ENCODE results near the gene BCL3. TPM values are rescaled to one million over a fixed set of nuclear protein-coding genes. Genes with fewer than 3 reads are reported as not detected.
A peak's percentile ranks its signal among the peaks of the same experiment; 100 is the strongest.

BCL3 gene
- total RNA-seq, 6 experiments from 2014 or later, result 24.1 to 95.6 (median 31.3) TPM

DNA sequence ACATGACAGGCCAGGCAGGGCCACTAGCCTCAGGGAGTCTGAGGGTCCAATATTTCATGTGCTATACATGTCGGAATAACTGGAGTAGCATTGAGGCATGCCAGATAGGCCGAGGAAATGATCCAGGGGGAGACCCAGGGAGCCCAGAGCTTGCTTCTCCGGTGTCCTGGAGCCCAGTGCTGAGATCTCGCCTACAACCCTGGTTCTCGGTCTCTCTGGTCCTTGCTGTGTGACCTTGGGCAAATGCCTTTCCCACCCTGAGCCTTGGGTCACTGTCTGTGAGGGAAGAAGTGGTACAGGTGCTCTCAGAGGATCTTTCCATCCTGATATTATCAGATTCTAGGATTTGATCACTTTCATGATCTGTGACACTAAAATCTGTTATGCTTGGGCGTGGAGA is 40.5 kb downstream of the BCL3 start:
- 100% methylated on average over 1 of the region's 6 CpGs for WGBS (ENCODE audit: insufficient coverage, low coverage, low lambda C conversion rate, missing lambda C conversion rate)
- ATAC-seq (no peak), DNase-seq (no peak)
- H3K4me3 ChIP-seq, result no peak overlapping the region
- H3K27ac ChIP-seq, result no peak overlapping the region
- intact Hi-C loops (cut with DNase I), result loop anchor here in 1 of 2 donors (10.0 kb wide), 1 partner anchor 56 kb away; the partner anchor contains the start of gene NECTIN2
- TF ChIP-seq, protein P1, sequence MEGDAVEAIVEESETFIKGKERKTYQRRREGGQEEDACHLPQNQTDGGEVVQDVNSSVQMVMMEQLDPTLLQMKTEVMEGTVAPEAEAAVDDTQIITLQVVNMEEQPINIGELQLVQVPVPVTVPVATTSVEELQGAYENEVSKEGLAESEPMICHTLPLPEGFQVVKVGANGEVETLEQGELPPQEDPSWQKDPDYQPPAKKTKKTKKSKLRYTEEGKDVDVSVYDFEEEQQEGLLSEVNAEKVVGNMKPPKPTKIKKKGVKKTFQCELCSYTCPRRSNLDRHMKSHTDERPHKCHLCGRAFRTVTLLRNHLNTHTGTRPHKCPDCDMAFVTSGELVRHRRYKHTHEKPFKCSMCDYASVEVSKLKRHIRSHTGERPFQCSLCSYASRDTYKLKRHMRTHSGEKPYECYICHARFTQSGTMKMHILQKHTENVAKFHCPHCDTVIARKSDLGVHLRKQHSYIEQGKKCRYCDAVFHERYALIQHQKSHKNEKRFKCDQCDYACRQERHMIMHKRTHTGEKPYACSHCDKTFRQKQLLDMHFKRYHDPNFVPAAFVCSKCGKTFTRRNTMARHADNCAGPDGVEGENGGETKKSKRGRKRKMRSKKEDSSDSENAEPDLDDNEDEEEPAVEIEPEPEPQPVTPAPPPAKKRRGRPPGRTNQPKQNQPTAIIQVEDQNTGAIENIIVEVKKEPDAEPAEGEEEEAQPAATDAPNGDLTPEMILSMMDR (IDR thresholded peaks at IDR 0.05), result no peak
- TF ChIP-seq POLR2A (IDR thresholded peaks at IDR 0.05), result no peak
- no peaks in the 10 kb centered on the region for H3K9me3 ChIP-seq
- H3K27me3 ChIP-seq, result no peaks in the 10 kb centered on the region
- H3K36me3 ChIP-seq, result peaks cover 0 to 28% (median 3%) of the 10 kb centered on the region in 4 donors
- peaks cover 0 to 6% (median 0%) of the 10 kb centered on the region in 4 donors for H3K4me1 ChIP-seq

DNA sequence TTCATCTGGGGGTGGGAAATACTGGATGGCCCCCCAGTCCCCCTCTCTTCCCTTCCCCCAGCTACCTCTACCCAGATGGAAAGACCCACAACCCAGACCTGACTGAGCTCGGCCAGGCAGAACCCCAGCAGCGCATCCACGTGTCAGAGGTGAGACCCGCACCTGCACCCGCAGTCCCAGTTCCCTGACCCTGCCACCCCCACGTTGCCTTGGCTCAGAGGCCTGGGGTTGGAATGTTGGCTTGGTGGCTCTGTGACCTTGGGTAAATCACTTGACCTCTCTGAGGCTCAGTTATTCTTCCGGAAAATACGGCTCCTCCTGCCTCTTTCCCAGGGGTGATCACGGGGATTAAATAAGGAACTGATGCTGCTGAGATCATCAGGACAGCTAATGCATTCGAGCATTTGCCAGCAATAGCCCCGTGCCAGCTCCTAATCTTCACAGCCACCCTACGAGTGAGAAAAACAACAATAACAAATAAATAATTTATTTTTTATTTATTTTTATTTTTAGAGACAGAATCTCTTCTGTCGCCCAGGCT is 41.5 kb downstream of the BCL3 start:
- intact Hi-C loops (cut with DNase I), result loop anchor here (10.0 kb wide), 1 partner anchor 55 kb away; the partner anchor contains the start of gene NECTIN2 (in 2 of the 2)
- Histone ChIP-seq H3K36me3 (peaks cover 0 to 28% (median 3%) of the 10 kb centered on the region in 4 donors), H3K4me1 (no peaks in the 10 kb centered on the region), H3K9me3 (no peaks in the 10 kb centered on the region), H3K4me3 (no peak overlapping the region), H3K27ac (no peak overlapping the region), H3K27me3 (no peaks in the 10 kb centered on the region)
- 77% methylated on average over 11 of the region's 13 CpGs for WGBS (ENCODE audit: insufficient coverage, low coverage, low lambda C conversion rate, missing lambda C conversion rate)
- no peak for TF ChIP-seq POLR2A (IDR thresholded peaks at IDR 0.05)
- TF ChIP-seq, protein P1 (IDR thresholded peaks at IDR 0.05), result no peak
- ATAC-seq, result peak in 3 of 4 donors; percentile 35 to 62 (median 37)
- no peak for DNase-seq

DNA sequence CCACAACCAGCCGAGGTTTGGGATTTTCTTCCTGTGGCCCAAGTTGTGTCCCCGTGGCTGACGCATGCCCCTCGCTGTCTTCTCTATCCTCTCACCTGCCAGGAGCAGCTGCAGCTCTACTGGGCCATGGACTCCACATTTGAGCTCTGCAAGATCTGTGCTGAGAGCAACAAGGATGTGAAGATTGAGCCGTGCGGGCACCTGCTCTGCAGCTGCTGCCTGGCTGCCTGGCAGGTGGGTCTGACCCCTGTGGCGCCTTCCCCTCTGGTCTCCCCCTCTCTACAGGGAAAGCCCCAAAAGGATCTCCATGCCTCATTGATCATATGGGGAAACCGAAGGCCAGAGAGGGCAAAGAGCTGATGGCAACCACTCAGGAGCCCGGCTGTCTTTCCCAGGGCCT is 43.8 kb downstream of the BCL3 start:
- DNase-seq, result no peak
- peaks cover 0 to 14% (median 3%) of the 10 kb centered on the region in 4 donors for H3K36me3 ChIP-seq
- H3K4me1 ChIP-seq, result peaks cover 0 to 15% (median 9%) of the 10 kb centered on the region in 4 donors
- intact Hi-C loops (cut with DNase I), result loop anchor here in 1 of 2 donors (10.0 kb wide), 1 partner anchor 53 kb away; the partner anchor contains the start of gene NECTIN2
- no peak overlapping the region for H3K4me3 ChIP-seq
- no peak for TF ChIP-seq POLR2A (IDR thresholded peaks at IDR 0.05)
- TF ChIP-seq, protein P1 (IDR thresholded peaks at IDR 0.05), result no peak
- no peak for ATAC-seq
- no peak overlapping the region for H3K27ac ChIP-seq
- no peaks in the 10 kb centered on the region for H3K27me3 ChIP-seq
- WGBS (ENCODE audit: insufficient coverage, low coverage, low lambda C conversion rate, missing lambda C conversion rate), result 86% methylated on average over 8 of the region's 9 CpGs
- H3K9me3 ChIP-seq, result no peaks in the 10 kb centered on the region

DNA sequence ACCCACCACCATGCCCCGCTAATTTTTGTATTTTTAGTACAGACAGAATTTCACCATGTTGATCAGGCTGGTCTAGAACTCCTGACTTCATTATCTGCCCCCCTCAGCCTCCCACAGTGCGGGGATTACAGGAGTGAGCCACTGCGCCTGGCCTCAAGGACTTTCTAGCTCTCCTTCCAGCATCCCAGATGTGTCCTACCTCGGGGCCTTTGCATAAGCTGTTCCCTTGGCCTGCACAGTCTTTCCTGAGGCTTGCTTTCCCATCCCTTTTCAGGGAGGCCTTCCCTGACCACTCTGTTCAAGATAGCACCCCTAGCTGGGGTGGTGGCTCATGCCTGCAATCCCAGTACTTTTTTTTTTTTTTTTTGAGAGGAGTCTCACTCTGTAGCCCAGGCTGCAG is 46.1 kb downstream of the BCL3 start:
- H3K36me3 ChIP-seq, result peaks cover 0 to 14% (median under 1%) of the 10 kb centered on the region in 4 donors
- no peak overlapping the region for H3K4me3 ChIP-seq
- DNase-seq (no peak), ATAC-seq (no peak)
- no peak for TF ChIP-seq POLR2A (IDR thresholded peaks at IDR 0.05)
- H3K27me3 ChIP-seq, result no peaks in the 10 kb centered on the region
- 100% methylated on average over 1 of the region's 4 CpGs for WGBS (ENCODE audit: insufficient coverage, low coverage, low lambda C conversion rate, missing lambda C conversion rate)
- peaks cover 0 to 21% (median 12%) of the 10 kb centered on the region in 4 donors for H3K4me1 ChIP-seq
- no peaks in the 10 kb centered on the region for H3K9me3 ChIP-seq
- intact Hi-C loops (cut with DNase I), result loop anchor here in 1 of 2 donors (10.0 kb wide), 1 partner anchor 50 kb away; the partner anchor contains the start of gene NECTIN2
- no peak overlapping the region for H3K27ac ChIP-seq

DNA sequence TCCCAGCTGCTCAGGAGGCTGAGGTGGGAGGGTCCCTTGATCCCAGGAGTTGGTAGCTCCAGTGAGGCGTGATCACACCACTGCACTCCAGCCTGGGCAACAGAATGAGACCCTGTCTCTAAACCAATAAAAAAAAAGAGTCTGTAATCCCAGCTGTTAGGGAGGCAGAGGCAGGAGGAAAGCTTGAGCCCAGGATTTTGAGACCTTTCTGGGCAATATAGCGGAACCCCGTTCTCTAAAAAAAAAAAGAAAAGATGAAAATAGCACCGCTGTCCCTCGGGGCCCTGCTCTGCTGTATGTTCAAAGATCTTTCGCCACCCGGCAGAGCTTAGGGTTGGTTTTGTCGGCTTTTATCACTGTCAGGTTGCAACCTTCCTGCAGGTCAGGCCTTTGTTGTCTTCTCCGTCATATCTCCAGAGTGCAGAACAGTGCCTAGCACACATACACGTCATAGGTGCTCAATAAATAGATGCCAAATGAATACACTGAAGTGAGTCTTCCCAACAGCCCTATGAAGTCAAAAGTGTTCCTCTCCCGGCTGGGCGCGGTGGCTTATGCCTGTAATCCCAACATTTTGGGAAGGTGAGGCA is 47.0 kb downstream of the BCL3 start:
- H3K36me3 ChIP-seq, result peaks cover 0 to 12% (median under 1%) of the 10 kb centered on the region in 4 donors
- DNase-seq, result no peak
- 95% methylated on average over 5 of the region's 13 CpGs for WGBS (ENCODE audit: insufficient coverage, low coverage, low lambda C conversion rate, missing lambda C conversion rate)

More for the DNA sequence above, 47.0 kb downstream of the BCL3 start:
- Histone ChIP-seq H3K4me1 (peaks cover 0 to 27% (median 19%) of the 10 kb centered on the region in 4 donors), H3K9me3 (no peaks in the 10 kb centered on the region), H3K27ac (peak overlapping the region in 1 of 3 donors; percentile 44), H3K4me3 (no peak overlapping the region), H3K27me3 (no peaks in the 10 kb centered on the region)
- TF ChIP-seq, protein P1 (IDR thresholded peaks at IDR 0.05), result no peak
- no peak for TF ChIP-seq POLR2A (IDR thresholded peaks at IDR 0.05)
- ATAC-seq, result no peak
- intact Hi-C loops (cut with DNase I), result loop anchor here in 1 of 2 donors (10.0 kb wide), 1 partner anchor 49 kb away; the partner anchor contains the start of gene NECTIN2
